IPS DF 6.9 (cell line): ENCODE results near the gene PKIB.
"Not testable (repeated sequence)": the region's sequence is repeated elsewhere in the genome, so short reads cannot be mapped to it uniquely, and the experiment has no call there.

Experiments used
- DNase-seq: peaks from one replicate; pipeline ENCODE4 v3.0.0-alpha.2; 2013; ENCODE audit warnings: low read depth, low spot score
- H3K27ac ChIP-seq: one replicate; pipeline ENCODE4 v1.5.1; 2013; ENCODE audit warnings: low read length, control low read depth
- H3K27me3 ChIP-seq: 2 replicates; pipeline ENCODE4 v1.6.1; 2013; ENCODE audit warnings: mild to moderate bottlenecking, low read length; ENCODE audit not compliant: control insufficient read depth, insufficient read depth
- H3K36me3 ChIP-seq: 2 replicates; pipeline ENCODE4 v1.6.1; 2013; ENCODE audit warnings: low read length; ENCODE audit not compliant: control insufficient read depth, insufficient read depth
- H3K4me1 ChIP-seq: 2 replicates; pipeline ENCODE4 v1.6.1; 2013; ENCODE audit warnings: low read length; ENCODE audit not compliant: control insufficient read depth, insufficient read depth
- H3K4me3 ChIP-seq: 2 replicates; pipeline ENCODE4 v1.5.1; 2013; ENCODE audit warnings: mild to moderate bottlenecking, low read length
- H3K9me3 ChIP-seq: 2 replicates; pipeline ENCODE4 v1.6.1; 2013; ENCODE audit warnings: low read length, inconsistent platforms; ENCODE audit not compliant: control insufficient read depth, insufficient read depth
- WGBS: extraction: QIAGEN DNeasy Blood & Tissue Kit; methylation state at CpG from one replicate; pipeline ENCODE4 v1.1.7; 2013; ENCODE audit warnings: mixed read lengths, missing lambda C conversion rate; ENCODE audit not compliant: insufficient read length, insufficient coverage; 5-methylcytosine and 5-hydroxymethylcytosine counted together

PKIB gene

GRCh38 chr6:122578961-122579360 is 31.2 kb upstream of the PKIB start:
- no peak for DNase-seq
- H3K36me3 ChIP-seq = no peaks in the 10 kb centered on the region
- no peaks in the 10 kb centered on the region for H3K27me3 ChIP-seq
- no peaks in the 10 kb centered on the region for H3K4me1 ChIP-seq
- no peak overlapping the region for H3K27ac ChIP-seq
- no peak overlapping the region for H3K4me3 ChIP-seq
- no peaks in the 10 kb centered on the region for H3K9me3 ChIP-seq
- no CpG with 5 or more reads among the region's 1 CpG for WGBS

GRCh38 chr6:122580737-122581136 is 29.5 kb upstream of the PKIB start:
- H3K9me3 ChIP-seq = no peaks in the 10 kb centered on the region
- no peaks in the 10 kb centered on the region for H3K4me1 ChIP-seq
- no peaks in the 10 kb centered on the region for H3K36me3 ChIP-seq
- no peak overlapping the region for H3K27ac ChIP-seq
- DNase-seq = no peak
- no peak overlapping the region for H3K4me3 ChIP-seq
- no CpG with 5 or more reads among the region's 3 CpGs for WGBS
- H3K27me3 ChIP-seq = no peaks in the 10 kb centered on the region

GRCh38 chr6:122589115-122589514 is 21.1 kb upstream of the PKIB start:
- Histone ChIP-seq H3K4me3 (no peak overlapping the region), H3K36me3 (no peaks in the 10 kb centered on the region), H3K4me1 (no peaks in the 10 kb centered on the region), H3K9me3 (no peaks in the 10 kb centered on the region), H3K27me3 (no peaks in the 10 kb centered on the region), H3K27ac (no peak overlapping the region)
- WGBS = 100% methylated on average over 1 of the region's 1 CpG
- DNase-seq = no peak

GRCh38 chr6:122598295-122598694 is 11.9 kb upstream of the PKIB start:
- not testable (repeated sequence) for DNase-seq, H3K27ac ChIP-seq, H3K27me3 ChIP-seq, H3K9me3 ChIP-seq, H3K4me3 ChIP-seq, H3K4me1 ChIP-seq, H3K36me3 ChIP-seq
- WGBS = no CpG with 5 or more reads among the region's 2 CpGs

- no peak overlapping the region for H3K4me3 ChIP-seq
- H3K4me1 ChIP-seq = no peaks in the 10 kb centered on the region
- peaks cover 3% of the 10 kb centered on the region; the same call in 1 of the 2 replicates for H3K27me3 ChIP-seq
- no peak overlapping the region for H3K27ac ChIP-seq
- no peaks in the 10 kb centered on the region for H3K36me3 ChIP-seq
- DNase-seq = no peak
- no peaks in the 10 kb centered on the region for H3K9me3 ChIP-seq
These were observed 5.5 kb upstream of the PKIB start for GRCh38 chr6:122604676-122605075.

GRCh38 chr6:122610690-122611455 is 668 bp downstream of the PKIB start:
- Histone ChIP-seq H3K36me3 (no peaks in the 10 kb centered on the region), H3K27ac (no peak overlapping the region), H3K4me1 (0 out of 2 replicates have a peak, but pooled peaks cover 1% of the 10 kb centered on the region), H3K9me3 (no peaks in the 10 kb centered on the region), H3K27me3 (peaks cover 12% of the 10 kb centered on the region; the same call in 1 of the 2 replicates), H3K4me3 (peak overlapping the region; percentile 33; the same call in 1 of the 2 replicates)
- no CpG with 5 or more reads among the region's 42 CpGs for WGBS
- no peak for DNase-seq

- Histone ChIP-seq H3K27ac (no peak overlapping the region), H3K9me3 (no peaks in the 10 kb centered on the region), H3K27me3 (peaks cover 12% of the 10 kb centered on the region; the same call in 1 of the 2 replicates), H3K36me3 (no peaks in the 10 kb centered on the region), H3K4me3 (no peak overlapping the region), H3K4me1 (0 out of 2 replicates have a peak, but pooled peaks cover 1% of the 10 kb centered on the region)
- WGBS = no CpG with 5 or more reads among the region's 3 CpGs
- DNase-seq = no peak
These were observed 2.6 kb downstream of the PKIB start for GRCh38 chr6:122612838-122613237.

- Histone ChIP-seq H3K27me3 (peaks cover 12% of the 10 kb centered on the region; the same call in 1 of the 2 replicates), H3K4me3 (no peak overlapping the region), H3K4me1 (0 out of 2 replicates have a peak, but pooled peaks cover 1% of the 10 kb centered on the region), H3K9me3 (no peaks in the 10 kb centered on the region), H3K27ac (no peak overlapping the region), H3K36me3 (no peaks in the 10 kb centered on the region)
- no CpG with 5 or more reads among the region's 1 CpG for WGBS
- DNase-seq = no peak
These were observed 4.1 kb downstream of the PKIB start for GRCh38 chr6:122614303-122614702.

- H3K27me3 ChIP-seq = peaks cover 6% of the 10 kb centered on the region; the same call in 1 of the 2 replicates
- no peaks in the 10 kb centered on the region for H3K9me3 ChIP-seq
- DNase-seq = no peak
- no peak overlapping the region for H3K4me3 ChIP-seq
- H3K36me3 ChIP-seq = no peaks in the 10 kb centered on the region
- no CpG with 5 or more reads among the region's 2 CpGs for whole genome bisulfite sequencing
- H3K27ac ChIP-seq = no peak overlapping the region
- H3K4me1 ChIP-seq = no peaks in the 10 kb centered on the region
These were observed 5.2 kb downstream of the PKIB start for GRCh38 chr6:122615409-122615808.

- Histone ChIP-seq H3K4me1 (no peaks in the 10 kb centered on the region), H3K27me3 (no peaks in the 10 kb centered on the region), H3K36me3 (no peaks in the 10 kb centered on the region), H3K4me3 (no peak overlapping the region), H3K9me3 (no peaks in the 10 kb centered on the region), H3K27ac (no peak overlapping the region)
- no CpG with 5 or more reads among the region's 3 CpGs for WGBS
- DNase-seq = no peak
These were observed 6.7 kb downstream of the PKIB start for GRCh38 chr6:122616877-122617276.

- Histone ChIP-seq H3K27me3 (no peaks in the 10 kb centered on the region), H3K4me1 (no peaks in the 10 kb centered on the region), H3K4me3 (no peak overlapping the region), H3K36me3 (no peaks in the 10 kb centered on the region), H3K27ac (no peak overlapping the region), H3K9me3 (no peaks in the 10 kb centered on the region)
- WGBS = no CpG with 5 or more reads among the region's 2 CpGs
- DNase-seq = no peak
These were observed 9.1 kb downstream of the PKIB start for GRCh38 chr6:122619309-122619708.
